HG03432 (cell line): ENCODE results near the gene CYFIP2.
A peak's percentile ranks its signal among the peaks of the same experiment; 100 is the strongest.

Experiments used
- ATAC-seq: cut with Tn5 transposase; IDR thresholded peaks from one replicate; pipeline ENCODE4 v1.9.1; 2021; ENCODE audit warnings: mild to moderate bottlenecking, moderate library complexity; ENCODE audit not compliant: unreplicated experiment

Gene CYFIP2

GRCh38 chr5:157285310-157286035, 19.6 kb downstream of the CYFIP2 start:
- no peak for ATAC-seq

DNA sequence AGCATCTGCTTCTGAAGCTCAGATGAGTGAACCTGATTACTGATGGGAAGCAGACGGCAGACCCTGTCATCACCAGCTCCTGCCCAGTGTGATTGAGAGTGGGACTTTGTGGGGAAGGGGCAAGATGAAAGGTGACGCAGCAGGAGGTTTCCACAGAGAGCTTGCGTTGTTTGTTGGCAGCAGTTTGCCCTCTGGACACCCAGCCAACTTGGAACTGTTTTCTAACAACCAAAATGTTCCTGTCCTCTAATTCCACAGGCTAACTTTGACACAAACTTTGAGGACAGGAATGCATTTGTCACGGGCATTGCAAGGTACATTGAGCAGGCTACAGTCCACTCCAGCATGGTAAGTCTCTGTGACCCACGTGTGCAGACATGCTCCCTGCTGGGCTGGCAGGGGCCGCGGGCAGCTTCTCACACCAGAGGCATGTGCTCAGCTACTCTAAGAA, 20.9 kb downstream of the CYFIP2 start:
- ATAC-seq = no peak

DNA sequence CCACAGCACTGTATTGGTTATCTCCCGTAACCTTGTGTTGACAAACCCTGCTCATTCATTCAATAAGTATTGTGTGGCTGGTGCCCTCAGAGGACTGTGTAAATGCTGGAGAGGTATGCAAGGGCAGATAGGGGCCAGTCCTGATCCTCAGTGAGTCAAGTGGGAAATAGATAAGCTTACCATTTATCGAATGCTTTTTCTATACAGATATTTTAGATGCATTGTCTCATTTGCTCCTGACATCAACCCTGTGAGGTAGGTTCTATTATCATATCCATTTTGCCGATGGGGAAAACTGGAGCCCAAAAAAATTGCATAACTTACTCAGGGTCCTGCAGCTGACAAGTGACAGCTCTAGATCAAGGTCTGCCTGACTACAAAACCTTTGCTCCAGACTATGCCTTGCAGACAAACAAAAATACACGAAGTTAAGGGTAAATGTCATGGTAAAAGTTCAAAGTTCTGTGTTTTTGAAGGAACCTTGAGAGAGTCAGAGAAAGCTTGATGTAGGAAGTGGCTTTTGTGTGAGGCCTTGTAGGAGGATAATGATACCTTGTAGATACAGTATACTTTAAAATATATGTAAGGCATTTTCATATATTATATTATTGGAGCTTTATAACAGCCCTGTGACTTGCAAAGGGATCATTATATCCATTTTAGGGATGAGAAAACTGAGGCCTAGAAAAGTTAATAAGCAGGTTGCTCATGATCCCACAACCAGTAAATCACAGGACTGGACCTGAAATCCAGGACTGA, 22.7 kb downstream of the CYFIP2 start:
- no peak for ATAC-seq

GRCh38 chr5:157289164-157289819, 23.4 kb downstream of the CYFIP2 start:
- no peak for ATAC-seq

GRCh38 chr5:157290156-157290980, 24.4 kb downstream of the CYFIP2 start:
- no peak for ATAC-seq

- ATAC-seq = peak; percentile 95
Observed at GRCh38 chr5:157290981-157291711, 25.2 kb downstream of the CYFIP2 start.

DNA sequence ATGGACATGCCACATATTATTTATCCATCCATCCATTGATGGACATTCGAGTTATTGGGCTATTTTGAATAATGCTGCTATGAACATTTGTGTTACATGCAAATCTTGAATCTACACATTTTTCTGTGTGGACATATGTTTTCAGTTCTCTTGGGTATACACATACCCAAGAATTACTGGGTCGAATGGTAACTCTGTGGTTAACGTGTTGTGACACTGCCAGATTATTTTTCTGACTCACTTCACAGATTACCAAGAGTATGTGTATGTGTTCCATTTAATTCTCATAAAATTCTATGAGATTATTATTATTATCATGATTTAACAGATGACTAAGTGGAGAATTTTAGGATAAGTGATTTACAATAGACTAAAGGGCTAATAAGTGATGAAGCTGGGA, 26.7 kb downstream of the CYFIP2 start:
- no peak for ATAC-seq

DNA sequence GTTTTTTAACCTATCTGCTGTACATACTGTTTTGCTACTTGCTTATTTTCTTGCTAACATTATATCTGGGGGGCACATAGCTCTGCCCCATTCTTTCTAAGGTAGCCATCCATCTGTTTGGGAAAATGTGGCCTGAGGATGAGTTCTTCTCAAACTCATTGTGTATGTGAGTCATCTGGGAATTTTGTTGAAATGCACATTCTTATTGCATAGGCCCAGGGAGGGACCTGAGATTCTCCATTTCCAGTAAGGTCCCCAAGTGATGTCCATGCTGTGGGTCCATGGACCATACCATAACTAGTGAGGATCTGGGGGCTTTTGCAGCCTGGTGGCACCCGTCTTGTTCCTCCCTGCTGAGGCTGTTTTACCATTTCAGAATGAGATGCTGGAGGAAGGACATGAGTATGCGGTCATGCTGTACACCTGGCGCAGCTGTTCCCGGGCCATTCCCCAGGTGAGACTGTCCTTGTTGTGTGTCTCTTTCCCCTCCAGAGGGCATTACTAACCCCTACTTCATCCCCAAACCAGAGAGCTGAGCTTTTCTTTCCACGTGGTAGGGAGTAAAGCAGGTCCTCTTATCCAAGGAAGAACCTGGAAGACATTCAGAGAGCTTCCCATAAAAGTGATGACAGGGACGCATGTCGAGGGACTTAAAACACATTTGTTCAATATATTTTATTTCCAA, 28.6 kb downstream of the CYFIP2 start:
- no peak for ATAC-seq

DNA sequence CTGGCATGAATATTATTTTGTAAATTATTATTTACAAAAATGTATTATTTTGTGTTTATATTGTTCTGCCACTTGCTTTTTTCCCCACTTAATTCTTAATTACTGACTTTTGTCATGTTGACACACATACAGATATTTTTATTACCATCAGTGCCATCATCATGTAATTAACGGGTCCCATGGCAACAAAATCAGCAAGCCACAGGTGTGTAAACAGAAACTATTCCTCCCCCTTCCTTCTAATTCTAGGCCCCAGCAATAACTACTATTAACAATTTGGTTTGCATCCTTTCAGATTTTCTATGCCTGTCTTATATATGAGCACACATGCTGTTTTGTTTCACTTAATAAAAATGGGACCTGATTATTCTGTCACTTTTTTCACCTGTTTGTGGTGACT, 29.3 kb downstream of the CYFIP2 start:
- no peak for ATAC-seq

DNA sequence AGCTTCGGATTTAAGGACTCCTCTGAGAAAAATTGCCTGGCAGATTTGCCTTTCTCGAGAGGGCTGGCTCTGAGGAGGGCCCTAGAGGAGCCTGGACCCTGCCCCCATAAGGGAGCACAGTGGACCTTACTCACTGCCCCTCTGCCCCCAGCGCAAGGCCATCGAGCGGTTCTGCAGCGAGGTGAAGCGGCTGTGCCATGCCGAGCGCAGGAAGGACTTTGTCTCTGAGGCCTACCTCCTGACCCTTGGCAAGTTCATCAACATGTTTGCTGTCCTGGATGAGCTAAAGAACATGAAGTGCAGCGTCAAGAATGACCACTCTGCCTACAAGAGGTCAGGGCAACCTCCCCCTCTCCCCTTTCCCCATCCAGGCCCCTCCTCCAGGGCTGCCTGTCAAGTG, 34.6 kb downstream of the CYFIP2 start:
- ATAC-seq = no peak

GRCh38 chr5:157301066-157301465, 35.1 kb downstream of the CYFIP2 start:
- ATAC-seq = no peak

- ATAC-seq = no peak
Observed at GRCh38 chr5:157303023-157303422, 37.1 kb downstream of the CYFIP2 start.

GRCh38 chr5:157303667-157304327, 37.9 kb downstream of the CYFIP2 start:
- ATAC-seq = no peak

DNA sequence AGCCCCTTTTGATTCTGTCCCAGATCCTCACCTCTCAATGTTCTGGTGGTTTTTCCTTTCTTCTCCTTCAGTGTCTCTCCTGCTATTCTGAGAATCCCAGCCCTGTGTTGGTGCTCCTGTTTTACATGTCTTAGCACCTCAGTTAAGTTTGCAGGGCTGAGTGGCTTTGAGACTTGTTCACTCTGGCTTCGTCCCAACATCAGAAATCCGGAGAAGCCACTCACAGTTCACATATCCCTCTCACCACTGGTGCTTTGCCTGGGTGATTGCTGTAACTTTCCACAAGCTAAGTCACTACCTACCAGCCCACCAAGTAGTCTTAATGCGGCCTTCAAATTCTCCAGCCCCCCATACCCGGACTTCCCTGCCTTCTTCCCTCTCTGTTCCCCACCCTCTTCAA, 40.2 kb downstream of the CYFIP2 start:
- ATAC-seq = no peak

GRCh38 chr5:157306692-157307471, 41.0 kb downstream of the CYFIP2 start:
- ATAC-seq = no peak

- ATAC-seq = peak; percentile 75
Observed at GRCh38 chr5:157308836-157309465, 43.0 kb downstream of the CYFIP2 start.

DNA sequence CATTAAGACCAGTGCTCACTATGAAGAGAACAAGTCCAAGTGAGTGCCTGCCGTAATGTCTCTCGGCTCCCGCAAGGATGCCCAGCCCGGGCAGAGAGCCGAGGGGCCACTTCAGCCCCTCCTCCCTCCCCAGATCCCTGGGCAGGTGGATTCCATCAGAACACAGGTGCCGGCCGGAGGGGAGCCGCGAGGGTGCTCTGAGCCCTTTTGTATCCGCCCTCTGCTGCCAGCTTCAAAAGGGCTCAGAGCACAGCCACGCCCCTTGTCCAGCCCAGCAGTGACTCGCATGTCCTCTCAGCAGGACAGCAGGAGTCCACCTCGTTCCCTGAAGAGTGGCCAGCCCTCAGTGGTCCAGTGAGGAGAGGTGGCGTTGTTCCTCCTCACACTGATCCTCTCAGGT, 43.9 kb downstream of the CYFIP2 start:
- no peak for ATAC-seq

- ATAC-seq = no peak
Observed at GRCh38 chr5:157311595-157311994, 45.7 kb downstream of the CYFIP2 start.
